SK-N-SH treated with all-trans-retinoic acid at 6 μM for 48 hours (cell line): Measurements from ENCODE around the gene MEF2C.

Source experiments
- PATZ1 ChIP-seq: fragments of 250-450 bp; sonication (Bioruptor Pico); IDR thresholded peaks from 2 replicates; pipeline ENCODE4 v1.8.0; 2020; ENCODE audit warnings: mild to moderate bottlenecking, moderate library complexity, borderline replicate concordance
- PPARA ChIP-seq: fragments of 250-450 bp; sonication (Bioruptor Pico); IDR thresholded peaks from 2 replicates; pipeline ENCODE4 v1.5.0; 2020; ENCODE audit warnings: mild to moderate bottlenecking, borderline replicate concordance
- TOX ChIP-seq: fragments of 250-450 bp; sonication (Bioruptor Pico); IDR thresholded peaks from 2 replicates; pipeline ENCODE4 v1.8.0; 2021; ENCODE audit warnings: mild to moderate bottlenecking, moderate library complexity, borderline replicate concordance
- ZFP3 ChIP-seq: fragments of 250-450 bp; sonication (Bioruptor Pico); IDR thresholded peaks from 2 replicates; pipeline ENCODE4 v1.5.0; 2020; ENCODE audit warnings: mild to moderate bottlenecking, moderate library complexity

GRCh38 chr5:88826646-88827585 is 56.1 kb downstream of the MEF2C start:
- TF ChIP-seq ZFP3 (CRISPR knock-in tag) (no peak), PPARA (CRISPR knock-in tag) (no peak), TOX (CRISPR knock-in tag) (no peak; the same call in 1 of the 2 replicates), PATZ1 (no peak)
